Measurements from ENCODE around the gene PTTG1IP. TPM values are rescaled to one million over a fixed set of nuclear protein-coding genes. Genes with fewer than 3 reads are reported as not detected.

PTTG1IP gene
- total and polyA plus RNA-seq, 2 donors from 2014 or later, result 187 to 378 TPM

- TF ChIP-seq CTCF (IDR thresholded peaks at IDR 0.05; ENCODE audit: borderline replicate concordance, extremely low read depth, insufficient read depth), result no peak
- no peak overlapping the region for H3K4me3 ChIP-seq (ENCODE audit: low read length in 3 of 3)
- no peak overlapping the region for H3K27ac ChIP-seq (ENCODE audit: low read depth in 2 of 2, low read length in 2 of 2)
- H3K9ac ChIP-seq (ENCODE audit: low read length in 3 of 3), result no peak overlapping the region
- intact Hi-C loops (cut with DNase I), result no loop called here
- DNase-seq (no peak), FAIRE-seq (no peak)
- H3K27me3 ChIP-seq (ENCODE audit: control insufficient read depth, insufficient read depth, low read length), result no peaks in the 10 kb centered on the region
- H3K36me3 ChIP-seq (ENCODE audit: control insufficient read depth in 2 of 3, insufficient read depth in 3 of 3, low read length in 3 of 3), result no peaks in the 10 kb centered on the region
- H3K9me3 ChIP-seq (ENCODE audit: control insufficient read depth in 2 of 3, insufficient read depth in 1 of 3, low read length in 3 of 3), result no peaks in the 10 kb centered on the region
- peaks cover 0 to 4% (median 0%) of the 10 kb centered on the region in 3 donors for H3K4me1 ChIP-seq (ENCODE audit: control insufficient read depth in 2 of 3, insufficient read depth in 2 of 3, low read depth in 1 of 3, low read length in 3 of 3)
Observed at GRCh38 chr21:44889625-44890337, 16.3 kb upstream of the PTTG1IP start.

GRCh38 chr21:44888581-44889550 is 15.4 kb upstream of the PTTG1IP start:
- H3K27me3 ChIP-seq (ENCODE audit: control insufficient read depth, insufficient read depth, low read length), result no peaks in the 10 kb centered on the region
- H3K9me3 ChIP-seq (ENCODE audit: control insufficient read depth in 2 of 3, insufficient read depth in 1 of 3, low read length in 3 of 3), result no peaks in the 10 kb centered on the region
- no peak overlapping the region for H3K27ac ChIP-seq (ENCODE audit: low read depth in 2 of 2, low read length in 2 of 2)
- no peak overlapping the region for H3K4me3 ChIP-seq (ENCODE audit: low read length in 3 of 3)
- no peaks in the 10 kb centered on the region for H3K36me3 ChIP-seq (ENCODE audit: control insufficient read depth in 2 of 3, insufficient read depth in 3 of 3, low read length in 3 of 3)
- FAIRE-seq, result no peak
- intact Hi-C loops (cut with DNase I), result no loop called here
- TF ChIP-seq CTCF (IDR thresholded peaks at IDR 0.05; ENCODE audit: borderline replicate concordance, extremely low read depth, insufficient read depth), result no peak
- DNase-seq, result no peak
- H3K4me1 ChIP-seq (ENCODE audit: control insufficient read depth in 2 of 3, insufficient read depth in 2 of 3, low read depth in 1 of 3, low read length in 3 of 3), result peaks cover 0 to 4% (median 0%) of the 10 kb centered on the region in 3 donors
- no peak overlapping the region for H3K9ac ChIP-seq (ENCODE audit: low read length in 3 of 3)

DNA sequence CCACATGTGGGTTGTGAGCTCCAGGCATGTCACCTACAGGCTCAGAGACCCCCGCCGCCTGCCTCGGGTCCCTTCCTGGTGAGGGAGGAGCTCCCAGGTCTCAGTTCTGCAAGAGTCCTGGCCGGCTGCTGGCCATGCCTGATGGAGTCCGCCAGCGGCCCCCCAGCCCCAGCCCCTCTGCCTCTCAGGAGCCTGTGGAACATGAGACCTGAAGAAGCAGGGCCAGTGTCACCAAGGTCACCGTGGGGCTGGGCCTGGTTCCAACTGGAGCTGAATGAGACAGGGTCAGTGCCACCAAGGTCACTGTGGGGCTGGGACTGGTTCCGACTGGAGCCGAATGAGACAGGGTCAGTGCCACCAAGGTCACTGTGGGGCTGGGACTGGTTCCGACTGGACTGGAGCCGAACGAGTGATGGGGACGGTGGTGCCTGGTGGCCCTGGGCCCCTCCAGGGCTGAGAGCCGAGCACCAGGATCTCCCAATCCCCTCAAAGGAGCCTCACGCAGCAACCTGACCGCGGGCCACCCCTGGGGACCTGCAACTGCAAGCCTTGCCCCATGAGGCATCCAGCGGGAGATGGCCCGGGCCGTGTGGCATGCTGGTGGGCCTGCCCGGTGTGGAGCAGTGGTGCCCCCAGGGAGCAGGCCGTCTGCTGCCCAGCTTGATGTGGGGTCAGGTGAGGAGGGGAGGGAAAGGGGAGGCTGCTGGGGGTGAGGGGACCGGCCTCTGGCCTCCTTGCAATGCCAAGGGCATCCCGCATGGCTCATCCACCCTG is 14.5 kb upstream of the PTTG1IP start:
- H3K36me3 ChIP-seq (ENCODE audit: control insufficient read depth in 2 of 3, insufficient read depth in 3 of 3, low read length in 3 of 3), result no peaks in the 10 kb centered on the region
- H3K9ac ChIP-seq (ENCODE audit: low read length in 3 of 3), result no peak overlapping the region
- TF ChIP-seq CTCF (IDR thresholded peaks at IDR 0.05; ENCODE audit: borderline replicate concordance, extremely low read depth, insufficient read depth), result no peak

More for the DNA sequence above, 14.5 kb upstream of the PTTG1IP start:
- DNase-seq (peak in 2 of 5 donors; percentile 73 to 75), FAIRE-seq (no peak)
- Histone ChIP-seq H3K9me3 (ENCODE audit: control insufficient read depth in 2 of 3, insufficient read depth in 1 of 3, low read length in 3 of 3) (no peaks in the 10 kb centered on the region), H3K27me3 (ENCODE audit: control insufficient read depth, insufficient read depth, low read length) (no peaks in the 10 kb centered on the region), H3K27ac (ENCODE audit: low read depth in 2 of 2, low read length in 2 of 2) (no peak overlapping the region), H3K4me3 (ENCODE audit: low read length in 3 of 3) (no peak overlapping the region), H3K4me1 (ENCODE audit: control insufficient read depth in 2 of 3, insufficient read depth in 2 of 3, low read depth in 1 of 3, low read length in 3 of 3) (no peaks in the 10 kb centered on the region)
- intact Hi-C loops (cut with DNase I), result no loop called here
